Activated naive CD4-positive, alpha-beta T cell treated with Interleukin-2 at 50 U/mL for 16 hours (primary cell): Measurements from ENCODE around the gene IFNA21.
"Not testable (repeated sequence)": the region's sequence is repeated elsewhere in the genome, so short reads cannot be mapped to it uniquely, and the experiment has no call there.

Source experiments
- DNase-seq: peaks from one replicate; pipeline ENCODE4 v3.0.0-alpha.2; 2020

The IFNA21 gene

GRCh38 chr9:21166560-21166959, at the start of gene IFNA21:
Gene IFNA21, minus strand, starts transcription at chr9:21166660. Its CDS starts 48 bp downstream, at chr9:21166612.
- not testable (repeated sequence) for DNase-seq

DNA sequence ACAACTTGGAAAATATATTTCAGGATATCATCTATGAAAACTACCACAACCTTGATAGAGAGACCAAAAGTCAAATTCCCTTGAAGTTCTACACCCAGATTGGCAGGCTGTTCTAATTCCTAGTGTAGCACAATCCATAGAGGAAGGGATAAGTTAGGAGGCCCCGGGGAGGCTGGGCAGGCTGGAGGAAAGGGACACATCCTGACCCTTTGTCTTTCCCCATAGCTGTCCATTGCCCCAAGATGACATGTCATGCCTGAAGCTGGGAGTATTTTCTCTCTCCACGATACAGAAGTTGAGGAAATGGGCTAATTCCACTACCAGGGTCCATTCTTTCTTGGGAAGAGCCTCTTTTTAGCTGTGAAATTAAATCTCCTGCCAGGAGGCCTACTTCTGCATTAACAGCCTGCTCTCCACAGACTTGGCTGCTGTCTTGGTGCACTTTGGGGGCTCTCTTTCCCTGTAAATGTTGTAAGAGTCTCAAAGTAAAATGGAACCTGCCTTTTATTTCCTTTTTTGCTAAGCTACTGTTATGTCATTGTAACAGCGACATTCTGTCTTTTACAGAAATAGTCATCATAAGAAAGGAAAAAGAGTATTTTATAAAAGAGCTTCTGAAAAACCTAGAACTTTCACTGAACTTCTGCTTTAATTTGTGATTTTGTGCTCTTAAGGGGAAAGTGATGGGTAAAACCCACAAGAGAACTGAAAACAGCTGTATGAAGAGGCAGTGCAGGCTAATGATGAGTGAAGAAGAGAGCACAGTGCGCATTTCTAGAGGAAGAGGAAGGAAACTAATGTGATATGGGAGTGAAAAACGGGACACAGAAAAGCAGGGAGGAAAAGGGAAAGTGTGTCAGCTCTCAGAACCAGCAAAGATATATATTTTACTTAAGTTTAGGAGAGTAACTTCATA, 47.2 kb upstream of the IFNA21 start:
- not testable (repeated sequence) for DNase-seq

GRCh38 chr9:21212160-21212559, 45.7 kb upstream of the IFNA21 start:
- not testable (repeated sequence) for DNase-seq

GRCh38 chr9:21210782-21211181, 44.3 kb upstream of the IFNA21 start:
- not testable (repeated sequence) for DNase-seq

DNA sequence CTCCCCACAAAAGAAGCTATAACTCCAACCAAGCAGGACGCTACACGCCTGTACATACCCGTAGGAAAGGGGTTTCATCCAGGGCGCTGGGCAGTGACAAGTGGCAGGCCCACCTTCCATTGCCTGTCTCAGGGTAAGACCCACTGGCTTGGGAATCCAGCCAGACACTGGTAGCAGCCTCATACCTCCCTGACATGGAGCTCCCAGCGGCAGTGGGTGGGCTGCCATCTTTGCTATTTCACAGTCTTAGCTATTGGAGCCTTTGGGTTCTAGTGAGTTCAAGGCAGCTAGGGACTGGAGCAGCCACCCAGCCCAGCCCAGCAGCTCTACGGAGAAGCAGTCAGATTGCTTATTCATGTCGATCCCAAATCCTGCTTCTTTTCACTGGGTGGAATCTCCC, 43.9 kb upstream of the IFNA21 start:
- DNase-seq = no peak

DNA sequence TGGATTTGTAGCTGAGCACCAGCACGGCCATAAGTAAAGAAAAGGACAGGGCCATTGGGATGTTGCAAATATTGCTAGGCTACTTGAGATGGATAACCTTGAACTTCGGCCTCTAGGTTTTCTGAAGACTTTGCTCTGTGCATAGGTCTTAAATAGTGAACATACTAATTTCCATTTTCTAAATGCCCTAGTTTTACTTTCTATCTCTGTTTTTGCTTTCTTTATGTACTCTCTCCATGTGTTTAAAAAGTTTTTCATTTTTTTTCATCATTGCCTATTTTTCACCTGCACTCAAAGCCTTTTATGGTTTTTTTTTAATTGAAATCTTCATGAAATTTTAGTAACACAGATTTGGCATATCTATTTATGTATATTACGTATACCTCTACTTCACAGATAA, 40.6 kb upstream of the IFNA21 start, which contains the start of gene IFNA10:
TSS of gene IFNA10 (minus strand) at position 101 of the 400 bp plus-strand sequence. CDS start at position 55, 46 bp downstream.
- DNase-seq = not testable (repeated sequence)

GRCh38 chr9:21205204-21205603, 38.7 kb upstream of the IFNA21 start:
- DNase-seq = no peak

GRCh38 chr9:21202105-21202504, 35.6 kb upstream of the IFNA21 start, which contains the start of gene IFNA7:
Gene IFNA7, minus strand, starts transcription at chr9:21202205. Its CDS starts 40 bp downstream, at chr9:21202165.
- DNase-seq = not testable (repeated sequence)

DNA sequence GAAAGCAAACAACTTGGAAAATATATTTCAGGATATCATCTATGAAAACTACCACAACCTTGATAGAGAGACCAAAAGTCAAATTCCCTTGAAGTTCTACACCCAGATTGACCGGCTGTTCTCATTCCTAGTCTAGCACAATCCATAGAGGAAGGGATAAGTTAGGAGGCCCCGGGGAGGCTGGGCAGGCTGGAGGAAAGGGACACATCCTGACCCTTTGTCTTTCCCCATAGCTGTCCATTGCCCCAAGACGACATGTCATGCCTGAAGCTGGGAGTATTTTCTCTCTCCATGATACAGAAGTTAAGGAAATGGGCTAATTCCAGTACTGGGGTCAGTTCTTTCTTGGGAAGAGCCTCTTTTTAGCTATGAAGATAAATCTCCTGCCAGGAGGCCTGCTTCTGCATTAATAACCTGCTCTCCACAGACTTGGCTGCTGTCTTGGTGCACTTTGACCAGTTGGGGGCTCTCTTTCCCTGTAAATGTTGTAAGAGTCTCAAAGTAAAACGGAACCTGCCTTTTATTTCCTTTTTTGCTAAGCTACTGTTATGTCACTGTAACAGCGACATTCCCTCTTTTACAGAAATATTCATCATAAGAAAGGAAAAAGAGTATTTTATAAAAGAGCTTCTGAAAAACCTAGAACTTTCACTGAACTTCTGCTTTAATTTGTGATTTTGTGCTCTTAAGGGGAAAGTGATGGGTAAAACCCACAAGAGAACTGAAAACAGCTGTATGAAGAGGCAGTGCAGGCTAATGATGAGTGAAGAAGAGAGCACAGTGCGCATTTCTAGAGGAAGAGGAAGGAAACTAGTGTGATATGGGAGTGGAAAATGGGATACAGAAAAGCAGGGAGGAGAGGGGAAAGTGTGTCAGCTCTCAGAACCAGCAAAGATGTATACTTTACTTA, 28.7 kb upstream of the IFNA21 start:
- DNase-seq = peak; percentile 32

DNA sequence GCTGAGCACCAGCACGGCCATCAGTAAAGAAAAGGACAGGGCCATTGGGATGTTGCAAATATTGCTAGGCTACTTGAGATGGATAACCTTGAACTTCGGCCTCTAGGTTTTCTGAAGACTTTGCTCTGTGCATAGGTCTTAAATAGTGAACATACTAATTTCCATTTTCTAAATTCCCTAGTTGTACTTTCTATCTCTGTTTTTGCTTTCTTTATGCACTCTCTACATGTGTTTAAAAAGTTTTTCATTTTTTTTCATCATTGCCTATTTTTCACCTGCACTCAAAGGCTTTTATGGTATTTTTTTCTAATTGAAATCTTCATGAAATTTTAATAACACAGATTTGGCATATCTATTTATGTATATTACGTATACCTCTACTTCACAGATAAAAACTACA, 21.0 kb upstream of the IFNA21 start, which contains the start of gene IFNA4:
TSS of gene IFNA4 (minus strand) at position 101 of the 400 bp plus-strand sequence. CDS start at position 45, 56 bp downstream.
- not testable (repeated sequence) for DNase-seq

DNA sequence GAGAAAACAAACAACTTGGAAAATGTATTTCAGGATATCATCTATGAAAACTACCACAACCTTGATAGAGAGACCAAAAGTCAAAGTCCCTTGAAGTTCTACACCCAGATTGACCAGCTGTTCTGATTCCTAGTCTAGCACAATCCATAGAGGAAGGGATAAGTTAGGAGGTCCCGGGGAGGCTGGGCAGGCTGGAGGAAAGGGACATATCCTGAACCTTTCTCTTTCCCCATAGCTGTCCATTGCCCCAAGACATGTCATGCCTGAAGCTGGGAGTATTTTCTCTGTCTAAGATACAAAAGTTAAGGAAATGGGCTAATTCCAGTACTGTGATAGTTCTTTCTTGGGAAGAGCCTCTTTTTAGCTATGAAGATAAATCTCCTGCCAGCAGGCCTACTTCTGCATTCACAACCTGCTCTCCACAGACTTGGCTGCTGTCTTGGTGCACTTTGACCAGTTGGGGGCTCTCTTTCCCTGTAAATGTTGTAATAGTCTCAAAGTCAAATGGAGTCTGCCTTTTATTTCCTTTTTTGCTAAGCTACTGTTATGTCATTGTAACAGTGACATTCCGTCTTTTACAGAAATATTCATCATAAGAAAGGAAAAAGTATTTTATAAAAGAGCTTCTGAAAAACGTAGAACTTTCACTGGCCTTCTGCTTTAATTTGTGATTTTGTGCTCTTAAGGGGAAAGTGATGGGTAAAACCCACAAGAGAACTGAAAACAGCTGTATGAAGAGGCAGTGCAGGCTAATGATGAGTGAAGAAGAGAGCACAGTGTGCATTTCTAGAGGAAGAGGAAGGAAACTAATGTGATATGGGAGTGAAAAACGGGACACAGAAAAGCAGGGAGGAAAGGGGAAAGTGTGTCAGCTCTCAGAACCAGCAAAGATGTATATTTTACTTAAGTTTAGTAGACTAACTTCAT, 16.6 kb upstream of the IFNA21 start:
- DNase-seq = peak; percentile 8

GRCh38 chr9:21174671-21175070, 8.2 kb upstream of the IFNA21 start:
- no peak for DNase-seq

- DNase-seq = no peak
Observed at GRCh38 chr9:21172156-21172555, 5.7 kb upstream of the IFNA21 start.

- DNase-seq = no peak
Observed at GRCh38 chr9:21171351-21171750, 4.9 kb upstream of the IFNA21 start.

DNA sequence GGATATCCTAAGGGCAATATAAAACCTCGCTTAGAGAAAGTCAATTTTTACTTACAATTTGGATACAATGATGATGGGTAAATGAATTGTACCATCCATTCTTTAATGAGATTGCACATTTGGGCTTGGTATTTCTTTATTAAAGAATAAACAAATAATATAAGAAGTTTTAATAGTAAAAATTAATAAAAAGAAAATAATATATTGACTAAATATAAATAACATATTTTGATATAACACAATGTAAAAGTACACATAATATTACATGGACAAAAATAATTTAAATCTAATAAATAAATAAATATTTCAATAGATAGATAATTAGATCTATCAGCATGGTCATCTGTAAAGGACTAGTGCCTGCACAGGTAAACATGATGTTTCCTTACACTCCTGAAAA, 944 bp downstream of the IFNA21 start:
- DNase-seq = no peak

- no peak for DNase-seq
Observed at GRCh38 chr9:21160178-21160577, 6.3 kb downstream of the IFNA21 start.

GRCh38 chr9:21155501-21155900, 11.0 kb downstream of the IFNA21 start:
- DNase-seq = no peak

- no peak for DNase-seq
Observed at GRCh38 chr9:21154018-21154608, 12.3 kb downstream of the IFNA21 start.

DNA sequence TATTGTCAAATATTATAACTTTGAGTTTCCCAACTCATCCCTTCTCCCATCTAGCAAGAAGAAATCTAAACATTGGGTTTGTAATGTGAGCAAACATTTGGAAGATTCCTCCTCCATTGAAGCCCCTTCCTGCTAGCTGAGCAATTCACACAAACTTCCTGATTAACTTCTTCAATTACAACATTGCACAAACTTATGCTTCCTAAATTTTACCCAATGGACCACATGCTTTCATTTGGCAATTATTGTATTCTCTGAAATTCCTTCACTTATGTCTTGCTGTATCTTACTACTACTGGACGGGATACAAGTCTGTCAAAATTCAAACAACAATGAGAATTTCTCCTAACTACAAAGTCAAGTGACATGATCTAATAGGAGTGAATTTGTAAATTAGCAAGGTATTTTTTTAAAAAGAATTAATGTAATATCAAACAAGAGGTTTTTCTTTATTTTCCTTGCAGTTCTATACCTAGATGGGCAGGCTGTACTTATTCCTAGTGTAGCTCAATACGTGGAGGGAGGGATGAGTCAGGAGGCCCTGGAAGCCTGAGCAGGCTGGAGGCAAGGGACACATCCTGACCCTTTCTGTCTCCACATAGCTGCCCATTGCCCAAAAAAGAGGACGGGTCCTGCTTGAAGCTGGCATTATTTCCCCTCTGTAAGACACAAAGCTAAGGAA, 13.0 kb downstream of the IFNA21 start:
- no peak for DNase-seq

GRCh38 chr9:21144603-21145002, 21.9 kb downstream of the IFNA21 start:
- no peak for DNase-seq

DNA sequence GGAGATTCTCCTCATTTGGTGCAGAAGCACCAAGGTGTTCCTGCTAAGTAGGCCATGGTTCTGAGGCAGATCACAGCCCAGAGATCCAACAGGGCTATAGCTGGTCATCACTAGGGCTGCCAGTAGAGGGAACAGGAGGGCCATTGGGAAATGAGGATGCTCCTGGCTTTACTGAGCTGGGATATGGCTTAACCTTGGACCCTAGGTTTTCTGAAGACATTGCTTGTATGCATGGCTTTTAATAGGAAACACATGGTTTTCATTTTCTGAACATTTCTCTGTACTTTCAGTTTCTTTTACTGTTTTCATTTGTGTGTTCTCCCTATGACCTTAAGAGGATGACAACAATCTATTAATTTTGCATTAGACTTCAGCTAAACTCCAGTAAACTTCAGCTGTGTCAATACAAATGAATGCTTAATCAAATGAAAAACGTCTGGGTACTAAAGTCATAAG, 25.0 kb downstream of the IFNA21 start, which contains the start of gene IFNW1:
TSS of gene IFNW1 (minus strand) at position 406 of the 456 bp plus-strand sequence. CDS start at position 144, 262 bp downstream.
- DNase-seq = no peak
